HG03457 (cell line): ENCODE results near the gene NPIPB8.
"Not testable (repeated sequence)": the region's sequence is repeated elsewhere in the genome, so short reads cannot be mapped to it uniquely, and the experiment has no call there.

Experiments used
- ATAC-seq: cut with Tn5 transposase; IDR thresholded peaks from one replicate; pipeline ENCODE4 v1.9.1; 2021; ENCODE audit warnings: moderate number of reproducible peaks; ENCODE audit not compliant: unreplicated experiment

The NPIPB8 gene

DNA sequence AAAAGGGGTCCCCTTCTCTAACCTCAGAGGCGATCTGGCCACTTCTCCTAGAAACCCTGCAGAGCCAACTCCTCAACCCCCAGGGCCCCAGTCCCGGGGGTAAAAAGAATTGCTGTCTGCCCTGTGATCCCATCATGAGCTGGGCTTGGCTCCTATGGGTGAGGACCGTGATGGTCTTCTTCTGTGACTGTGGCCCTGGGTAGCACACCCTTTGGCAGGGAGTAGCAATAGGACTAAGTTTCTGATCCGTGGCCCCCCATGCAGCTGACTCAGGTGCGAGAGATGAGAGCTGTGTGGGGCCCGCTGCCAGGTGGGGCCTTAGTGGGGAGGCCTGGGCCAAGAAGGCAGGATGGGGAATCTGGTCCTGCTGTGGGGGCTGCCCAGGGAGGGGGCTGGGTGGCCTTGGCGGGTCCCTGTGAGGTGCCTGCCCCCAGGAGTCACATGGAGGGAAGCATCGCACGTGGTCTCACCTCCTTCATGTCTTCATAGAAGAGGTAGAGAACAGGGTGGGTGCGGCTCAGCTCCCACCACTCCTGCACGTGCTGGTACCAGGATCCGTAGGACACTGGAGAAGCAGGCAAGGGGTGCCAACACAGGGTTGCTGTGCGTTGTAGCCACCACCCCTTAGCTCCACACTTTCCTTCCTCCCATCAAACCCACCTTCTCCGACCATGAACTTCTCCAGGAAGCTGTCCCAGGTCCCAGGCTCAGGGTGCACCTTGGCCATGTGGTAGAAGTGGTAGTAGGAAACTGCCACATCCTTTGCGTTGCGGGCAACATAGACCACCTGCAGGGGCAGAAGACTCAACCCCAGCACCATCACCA, 31.4 kb upstream of the NPIPB8 start:
- ATAC-seq, result no peak

DNA sequence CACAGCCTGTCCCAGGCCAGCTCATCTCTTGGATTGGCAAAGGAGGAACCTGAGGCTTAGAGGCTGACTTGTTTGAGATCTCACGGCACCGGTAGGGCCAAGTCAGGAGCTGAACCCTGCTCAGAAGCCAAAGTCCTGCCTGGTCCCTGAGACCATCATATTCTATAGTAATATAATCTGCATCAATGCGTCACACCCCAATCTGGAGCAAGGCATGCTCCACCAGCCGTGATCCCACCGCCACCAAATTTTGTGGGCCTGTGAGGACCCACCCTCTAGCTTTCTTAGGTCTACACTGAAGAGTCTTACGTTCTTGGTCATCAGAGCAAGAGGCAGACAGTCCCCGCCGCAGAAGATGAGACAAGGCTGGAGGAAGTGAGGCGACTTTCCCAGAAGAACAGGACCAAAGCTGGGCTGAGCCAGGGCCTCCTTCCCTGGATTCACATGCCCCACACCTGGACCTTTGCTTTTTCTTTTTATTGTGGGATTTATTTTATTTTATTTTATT, 30.7 kb upstream of the NPIPB8 start:
- no peak for ATAC-seq

DNA sequence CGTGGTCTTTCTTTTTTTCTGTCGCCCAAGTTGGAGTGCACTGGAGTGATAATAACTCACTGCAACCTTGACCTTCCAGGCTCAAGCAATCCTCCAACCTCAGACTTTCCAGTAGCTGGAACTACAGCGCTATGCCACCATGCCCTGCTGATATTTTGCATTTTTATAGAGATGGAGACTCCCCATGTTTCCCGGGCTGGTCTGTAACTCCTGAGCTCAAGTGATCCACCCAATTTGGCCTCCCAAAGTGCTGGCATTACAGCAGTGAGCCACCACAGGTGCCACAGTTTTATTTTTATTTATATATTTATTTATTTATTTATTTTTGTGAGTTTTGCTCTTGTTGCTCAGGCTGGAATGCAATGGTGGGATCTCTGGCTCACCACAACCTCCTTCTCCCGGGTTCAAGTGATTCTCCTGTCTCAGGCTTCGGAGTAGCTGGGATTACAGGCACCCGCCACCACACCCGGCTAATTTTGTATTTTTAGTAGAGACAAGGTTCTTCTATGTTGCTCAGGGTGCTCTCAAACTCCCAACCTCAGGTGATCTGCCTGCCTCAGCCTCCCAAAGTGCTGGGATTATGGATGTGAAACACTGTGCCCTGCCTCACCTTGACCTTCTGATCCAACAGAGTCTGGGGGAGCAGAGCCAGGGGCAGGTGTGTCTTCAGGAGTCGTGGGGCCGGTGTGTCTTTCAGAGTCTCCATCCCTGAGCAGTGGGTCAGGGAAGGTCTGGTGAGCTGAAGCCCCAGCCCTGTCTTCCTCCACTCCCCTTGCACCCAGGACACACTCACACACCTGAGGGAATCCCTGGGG, 30.0 kb upstream of the NPIPB8 start:
- ATAC-seq, result not testable (repeated sequence)

DNA sequence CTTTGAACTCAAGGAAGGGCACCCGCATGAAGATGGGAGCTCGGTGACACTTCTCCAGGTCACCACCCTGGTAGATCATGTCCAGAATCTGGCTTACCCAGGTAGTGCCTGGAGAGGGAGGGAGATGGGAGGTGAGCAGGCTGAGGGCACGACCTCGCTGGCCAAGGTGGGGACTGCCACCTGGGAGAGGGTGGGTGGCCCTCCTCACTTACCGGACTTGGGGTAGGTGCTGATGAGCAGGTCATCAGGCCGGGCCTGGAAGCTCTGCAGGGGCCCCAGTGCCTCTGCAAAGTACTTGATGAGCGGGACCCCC, 29.4 kb upstream of the NPIPB8 start:
- not testable (repeated sequence) for ATAC-seq

DNA sequence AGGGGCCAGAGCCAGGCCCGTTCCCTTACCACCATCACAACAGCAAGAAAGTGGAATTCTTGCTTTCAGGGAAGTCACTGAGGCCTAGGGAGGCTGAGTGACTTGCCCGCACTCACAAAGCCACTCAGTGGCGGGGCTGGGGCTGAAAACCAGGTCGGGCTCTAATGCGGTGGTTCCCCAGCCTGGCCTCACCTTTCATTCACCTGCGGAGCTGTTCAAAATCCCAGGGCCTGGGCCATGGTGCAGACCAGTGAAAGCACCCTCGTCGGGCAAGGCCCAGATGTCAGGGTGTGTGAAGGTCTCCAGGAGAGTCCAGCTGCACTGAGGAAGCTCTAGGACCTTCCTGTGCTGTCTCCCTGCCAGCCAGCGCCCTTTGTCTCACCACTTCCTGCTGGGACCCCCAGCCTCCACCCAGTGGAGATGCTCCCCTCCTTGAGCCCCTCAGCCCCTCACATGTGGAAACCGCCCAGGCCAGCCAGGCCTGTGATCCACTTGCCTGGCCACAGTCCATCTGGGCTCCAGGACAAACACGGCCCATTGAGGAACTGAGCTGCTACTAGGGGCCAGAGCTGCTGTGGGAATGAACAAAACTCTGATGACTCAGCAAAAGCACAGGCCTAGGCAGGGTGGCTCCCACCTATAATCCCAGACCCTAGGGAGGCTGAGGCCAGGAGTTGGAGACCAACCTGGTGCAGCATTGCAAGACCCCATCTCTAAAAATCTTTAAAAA, 28.8 kb upstream of the NPIPB8 start:
- ATAC-seq, result not testable (repeated sequence)

DNA sequence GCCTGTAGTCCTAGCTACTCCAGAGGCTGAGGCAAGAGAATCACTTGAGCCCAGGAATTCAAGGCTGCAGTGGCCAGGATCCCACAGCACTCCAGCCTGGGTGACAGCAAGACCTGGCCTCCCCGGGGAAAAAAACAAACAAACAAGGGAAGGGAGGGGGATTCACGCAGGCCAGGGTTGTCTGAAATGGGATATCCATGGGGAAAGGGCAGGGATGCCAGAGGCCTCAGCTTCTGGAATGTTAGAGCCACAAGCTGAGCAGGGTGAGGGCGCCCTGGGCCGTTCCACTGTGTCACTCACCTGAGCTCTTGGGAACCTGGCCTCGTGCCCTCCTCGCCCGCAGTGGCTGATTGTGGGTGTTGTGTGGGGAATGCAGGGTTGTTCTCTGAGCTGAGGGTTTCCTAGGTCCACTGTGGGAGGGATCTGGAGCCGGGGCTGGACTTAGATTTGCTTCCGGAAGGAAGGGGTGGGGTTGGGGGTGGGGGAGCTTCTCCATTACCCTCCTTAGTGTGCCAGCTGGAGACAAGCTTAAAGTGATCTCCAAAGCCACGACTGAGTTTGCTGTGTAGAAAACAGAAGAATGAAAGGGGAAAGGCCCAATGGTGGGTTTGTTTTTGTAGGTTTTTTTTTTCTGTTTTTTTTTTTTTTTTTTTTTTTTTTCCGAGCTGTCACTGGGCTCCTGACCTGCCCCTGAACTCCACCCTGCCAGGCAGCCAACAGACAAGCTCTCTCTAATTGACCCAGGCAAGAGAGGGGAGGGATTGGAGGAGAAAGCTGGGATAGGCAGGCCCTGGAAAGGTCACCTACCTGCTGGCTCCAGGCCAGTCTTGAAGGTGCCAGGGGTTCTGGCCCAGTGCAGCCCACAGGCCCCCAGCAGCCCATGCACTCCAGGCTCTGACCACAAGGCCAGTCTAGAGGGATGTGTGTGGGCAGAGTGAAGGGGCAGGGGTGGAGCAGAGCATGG, 28.0 kb upstream of the NPIPB8 start, which contains the start of gene SULT1A1:
Gene SULT1A1, minus strand, starts transcription at position 414 of the 964 bp plus-strand sequence. CDS start 1,189 bp downstream, outside the sequence.
- no peak for ATAC-seq

DNA sequence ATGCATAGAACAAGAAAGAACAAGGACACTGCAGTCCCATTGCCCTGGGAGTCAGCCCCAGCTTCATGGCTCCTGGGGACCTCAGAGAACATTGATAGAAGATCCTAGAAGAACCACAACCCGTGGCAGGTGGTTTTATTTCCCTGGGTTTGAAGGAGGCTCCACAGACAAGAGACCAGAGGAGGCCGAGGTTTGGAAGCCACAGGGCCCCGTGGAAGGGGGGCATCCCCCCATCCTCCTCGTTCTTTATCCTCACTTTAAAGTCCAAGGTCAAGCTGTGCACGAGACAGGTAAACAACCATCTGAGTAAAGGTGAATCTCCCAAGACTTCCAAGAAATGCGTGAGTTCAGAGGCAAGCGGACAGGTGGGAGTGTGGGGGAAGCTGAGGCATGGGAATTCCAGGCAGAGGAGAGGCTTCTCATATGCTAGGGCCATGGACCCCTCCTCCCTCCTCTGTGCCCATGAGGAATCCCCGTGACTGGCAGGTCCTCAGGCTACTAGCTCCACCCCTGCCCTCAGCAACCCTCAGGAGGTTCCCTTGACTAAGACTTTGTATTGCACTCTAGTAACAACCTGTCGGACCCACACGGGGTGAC, 27.2 kb upstream of the NPIPB8 start:
- ATAC-seq, result no peak

DNA sequence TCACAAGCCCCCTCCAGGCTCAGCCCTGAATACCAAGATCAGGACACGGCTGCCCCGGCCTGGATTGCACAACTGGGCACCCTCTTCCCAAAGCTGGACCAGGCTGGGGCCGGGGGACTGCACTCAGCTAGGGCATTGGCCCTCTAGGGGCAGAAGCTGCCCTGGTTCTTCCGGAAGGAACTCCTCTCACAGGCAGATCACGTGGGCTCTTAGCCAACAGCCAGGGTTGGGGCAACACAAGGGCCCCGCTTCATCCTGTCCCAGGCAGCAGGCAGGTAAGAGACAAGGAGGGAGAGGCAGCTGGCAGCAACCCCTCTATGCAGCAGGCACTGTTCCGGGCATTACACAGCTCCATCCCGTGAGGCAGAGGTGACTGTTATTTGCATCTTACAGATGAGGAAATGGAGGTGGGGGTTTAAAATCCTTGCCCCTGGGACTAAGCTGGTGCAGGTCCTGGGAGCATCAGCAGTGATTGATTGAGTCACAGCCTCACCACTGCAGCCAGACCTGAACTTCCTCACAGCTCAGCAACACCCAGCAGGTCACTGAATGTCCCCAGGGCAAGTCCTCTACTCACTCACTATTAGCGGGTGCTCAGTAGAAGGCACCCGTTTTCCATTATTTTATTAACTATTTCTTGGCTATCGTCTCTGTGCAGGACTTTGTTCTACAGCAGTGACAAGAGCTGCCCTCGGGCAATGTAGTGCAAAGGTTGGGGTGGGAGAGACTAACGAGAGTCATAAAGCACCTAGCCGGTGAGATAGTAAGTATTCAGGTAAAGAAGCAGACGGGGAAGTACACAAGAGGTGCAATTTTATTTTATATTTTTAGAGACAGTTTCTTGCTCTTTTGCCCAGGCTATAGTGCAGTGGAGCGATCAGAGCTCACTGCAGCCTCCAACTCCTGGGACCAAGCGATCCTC, 25.2 kb upstream of the NPIPB8 start:
- not testable (repeated sequence) for ATAC-seq

DNA sequence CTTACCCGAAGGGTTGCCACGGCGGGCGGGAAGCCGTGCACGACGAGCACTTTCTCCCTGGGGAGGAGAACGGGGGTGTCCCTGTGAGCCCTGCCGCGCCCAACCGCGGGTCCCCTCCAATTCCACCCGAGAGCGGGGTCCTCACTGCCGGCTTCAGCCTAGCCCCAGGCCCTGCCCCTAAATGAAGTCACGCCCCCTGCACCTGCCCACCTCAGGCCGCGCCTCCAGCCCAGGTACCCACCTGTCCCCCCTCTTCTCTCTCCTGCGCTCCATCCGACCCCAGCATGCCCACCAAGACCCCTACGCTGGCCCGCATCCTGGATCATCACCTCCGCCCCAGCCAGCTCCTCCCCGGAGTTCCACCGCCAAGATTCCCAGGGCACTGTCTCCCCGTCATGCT, 24.0 kb upstream of the NPIPB8 start:
- not testable (repeated sequence) for ATAC-seq

DNA sequence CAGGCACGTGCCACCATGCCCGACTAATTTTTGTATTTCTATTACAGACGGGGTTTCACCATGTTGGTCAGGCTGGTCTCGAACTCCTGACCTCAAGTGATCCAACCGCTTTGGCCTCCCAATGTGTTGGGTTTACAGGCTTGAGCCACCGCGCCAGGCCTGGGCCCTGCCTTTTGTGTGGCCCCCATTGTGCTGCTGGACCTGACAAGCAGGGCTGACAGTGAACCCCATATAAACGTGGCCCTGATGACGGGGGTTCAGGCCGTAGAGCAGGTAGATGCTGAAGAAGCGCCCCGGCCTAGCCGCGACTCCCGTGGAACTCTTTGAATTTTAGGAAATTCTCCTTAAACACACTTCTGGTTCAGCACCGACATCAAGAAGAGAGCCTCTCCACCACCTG, 23.3 kb upstream of the NPIPB8 start:
- not testable (repeated sequence) for ATAC-seq

DNA sequence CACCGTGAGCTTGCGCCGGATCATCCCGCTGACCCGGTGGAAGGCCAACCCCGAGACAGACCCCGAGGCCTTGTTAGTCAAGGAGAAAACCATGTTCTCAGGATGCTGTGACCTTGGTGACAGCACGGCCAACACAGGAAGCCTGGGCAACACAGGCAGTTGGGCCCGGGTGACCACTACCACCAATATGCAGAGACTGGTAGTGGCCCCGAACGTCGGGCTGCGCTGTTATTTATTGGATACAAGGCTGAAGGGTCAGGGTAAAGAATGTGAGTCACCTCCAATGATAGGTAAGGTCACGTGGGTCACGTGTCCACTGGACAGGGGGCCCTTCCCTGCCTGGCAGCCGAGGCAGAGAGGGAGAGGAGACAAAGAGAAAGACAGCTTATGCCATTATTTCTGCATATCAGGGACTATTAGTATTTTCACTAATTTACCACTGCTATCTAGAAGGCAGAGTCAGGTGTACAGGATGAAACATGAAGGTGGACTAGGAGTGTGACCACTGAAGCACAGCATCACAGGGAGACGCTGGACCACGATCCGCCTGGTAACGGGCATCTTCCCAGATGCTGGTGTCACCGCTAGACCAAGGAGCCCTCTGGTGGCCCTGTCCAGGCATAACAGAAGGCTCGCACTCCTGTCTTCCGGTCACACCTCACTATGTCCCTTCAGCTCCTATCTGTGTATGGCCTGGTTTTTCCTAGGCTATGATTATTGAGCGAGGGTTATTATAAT, 22.2 kb upstream of the NPIPB8 start:
- ATAC-seq, result not testable (repeated sequence)

DNA sequence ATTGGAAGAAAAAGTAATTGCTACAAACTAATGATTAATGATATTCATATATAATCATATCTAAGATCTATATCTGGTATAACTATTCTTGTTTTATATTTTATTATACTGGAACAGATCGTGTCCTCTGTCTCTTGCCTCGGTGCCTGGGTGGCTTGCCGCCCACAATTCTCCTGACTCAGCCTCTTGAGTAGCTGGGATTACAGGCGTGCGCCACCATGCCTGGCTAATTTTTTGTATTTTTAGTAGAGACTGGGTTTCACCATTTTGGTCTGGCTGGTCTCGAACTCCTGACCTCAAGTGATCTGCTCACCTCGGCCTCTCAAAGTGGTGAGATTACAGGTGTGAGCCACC, 21.7 kb upstream of the NPIPB8 start:
- not testable (repeated sequence) for ATAC-seq

DNA sequence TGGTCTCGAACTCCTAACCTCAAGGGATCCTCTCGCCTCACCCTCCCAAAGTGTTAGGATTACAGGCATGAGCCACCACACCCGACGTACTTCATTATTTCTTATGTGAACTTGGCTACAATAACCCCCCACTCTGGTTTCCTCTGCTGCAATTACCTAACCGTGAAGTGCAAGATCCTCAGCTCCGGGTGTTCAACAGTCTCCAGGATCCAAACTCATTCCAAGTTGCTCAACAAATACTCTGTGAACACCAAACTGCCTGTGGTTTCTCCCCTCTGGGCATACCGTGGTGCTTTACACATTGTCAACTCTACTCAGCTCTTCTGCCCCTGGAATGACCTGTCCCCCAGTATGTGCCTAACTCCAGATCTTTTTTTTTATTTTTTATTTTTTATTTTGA, 21.2 kb upstream of the NPIPB8 start:
- no peak for ATAC-seq

DNA sequence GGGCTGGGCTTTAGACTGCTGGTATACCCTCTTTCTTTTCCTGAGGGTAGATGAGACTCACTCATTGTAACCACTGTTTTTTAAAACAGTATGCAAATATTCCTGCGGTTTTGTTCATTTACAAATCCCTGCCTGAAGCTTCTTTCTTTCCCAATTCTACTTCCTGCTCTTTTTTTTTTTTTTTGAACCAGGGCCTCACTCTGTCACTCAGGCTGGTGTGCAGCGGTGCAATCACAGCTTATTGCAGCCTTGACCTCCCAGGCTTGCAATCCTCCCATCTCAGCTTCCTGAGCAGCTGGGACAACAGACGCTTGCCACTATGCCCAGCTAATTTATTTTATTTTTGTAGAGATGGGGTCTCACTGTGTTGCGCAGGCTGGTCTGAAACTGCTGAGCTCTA, 20.0 kb upstream of the NPIPB8 start:
- no peak for ATAC-seq

DNA sequence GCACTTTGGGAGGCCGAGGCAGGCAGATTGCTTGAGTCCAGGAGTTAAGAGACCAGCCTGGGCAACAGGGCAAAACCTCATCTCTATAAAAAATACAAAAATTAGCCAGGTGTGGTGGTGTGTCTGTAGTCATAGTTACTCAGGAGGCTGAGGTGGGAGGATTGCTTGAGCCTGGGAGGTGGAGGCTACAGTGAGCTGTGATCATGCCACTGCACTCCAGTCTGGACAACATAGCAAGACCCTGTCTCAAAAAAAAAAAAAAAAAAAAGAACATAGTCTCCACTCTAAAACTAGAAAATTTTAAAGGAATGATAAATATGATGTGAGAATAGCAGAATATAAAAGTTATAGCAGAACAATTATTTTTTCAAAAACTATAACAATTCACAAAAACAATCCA, 17.5 kb upstream of the NPIPB8 start:
- ATAC-seq, result not testable (repeated sequence)

DNA sequence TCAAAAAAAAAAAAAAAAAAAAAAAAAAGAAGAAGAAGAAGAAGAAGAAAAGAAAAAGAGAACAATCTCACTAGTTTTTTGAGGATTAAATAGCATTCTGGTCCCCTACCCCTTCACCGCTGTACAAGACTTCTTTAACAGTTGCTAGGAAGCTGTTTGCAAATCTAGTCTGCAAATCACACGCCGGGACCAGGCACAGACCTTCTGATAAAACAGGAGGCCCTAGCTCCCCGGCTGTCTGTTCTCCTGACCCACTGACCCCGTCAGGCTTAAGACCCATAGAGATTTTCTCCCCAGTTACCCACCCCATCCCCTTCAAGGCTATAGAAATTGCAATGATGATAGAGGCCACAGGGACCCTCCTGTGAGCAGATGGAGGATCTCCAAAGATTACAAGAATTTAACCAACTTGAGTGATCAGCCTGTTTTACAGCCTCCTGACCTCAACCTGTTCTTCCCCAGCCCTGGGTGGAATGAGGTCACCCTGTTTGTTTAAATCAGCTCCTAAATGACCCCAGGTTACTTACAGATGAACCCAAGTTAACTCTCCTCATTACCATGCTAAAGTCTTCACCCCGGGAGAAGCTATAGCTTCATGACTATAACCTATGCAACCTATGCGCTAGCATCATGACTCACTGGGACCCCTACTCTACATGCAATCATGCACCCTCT, 16.2 kb upstream of the NPIPB8 start:
- ATAC-seq, result no peak

DNA sequence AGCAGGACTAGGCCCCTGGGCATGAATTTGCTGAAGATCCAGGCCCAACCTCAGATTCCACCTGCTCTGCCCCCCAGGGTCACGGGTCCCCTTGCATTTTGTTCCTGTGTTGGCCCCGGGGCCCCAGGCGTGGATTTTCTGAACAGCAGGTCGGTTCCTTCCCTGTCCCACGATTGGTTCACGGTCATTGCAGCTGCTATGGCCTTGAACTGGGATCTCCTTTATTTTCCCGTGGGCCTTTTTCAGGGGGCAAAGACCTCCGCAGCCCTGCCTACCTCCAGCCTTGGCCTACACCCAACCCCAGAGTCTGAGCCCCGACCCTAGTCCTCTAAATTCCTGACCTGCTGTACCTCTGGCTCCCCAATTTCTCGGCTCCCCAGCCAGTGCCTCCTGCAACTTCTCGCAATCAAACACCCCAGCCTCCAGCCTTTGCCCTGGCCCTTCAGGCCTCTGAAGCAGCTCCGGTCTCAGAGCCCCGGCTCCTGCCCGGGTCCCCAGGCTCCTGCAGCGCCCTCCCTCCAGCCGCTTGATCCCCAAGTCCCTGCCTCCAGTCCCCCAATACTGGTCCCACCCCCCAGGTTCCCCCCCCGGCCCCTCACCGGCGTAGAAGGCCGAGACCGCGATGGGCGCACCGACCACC, 15.2 kb upstream of the NPIPB8 start:
- ATAC-seq, result not testable (repeated sequence)
